ENCODE results near the gene ZNF219. TPM values are rescaled to one million over a fixed set of nuclear protein-coding genes. Genes with fewer than 3 reads are reported as not detected.
A peak's percentile ranks its signal among the peaks of the same experiment; 100 is the strongest.

The ZNF219 gene
- total and polyA plus RNA-seq, 2 of the 13 experiments (the other 11 are each of a cell fraction or from before 2014, with no cell fraction given), result 34.5 to 36.6 TPM

GRCh38 chr14:21068521-21069387 is 29.7 kb downstream of the ZNF219 start (continued):
- peak; percentile 42; the same call in 1 of the 2 replicates for TF ChIP-seq SP4 (CRISPR knock-in tag; IDR thresholded peaks at IDR 0.05)
- no peak for TF ChIP-seq SRF (IDR thresholded peaks at IDR 0.05; ENCODE audit: low read depth, low read length)
- no peak for TF ChIP-seq ZBTB49 (CRISPR knock-in tag; IDR thresholded peaks at IDR 0.05; ENCODE audit: borderline replicate concordance)
- no peak for TF ChIP-seq STAT5B (CRISPR knock-in tag; IDR thresholded peaks at IDR 0.05)
- no peak; the same call in 1 of the 2 replicates for TF ChIP-seq EEA1 (CRISPR knock-in tag; IDR thresholded peaks at IDR 0.05; ENCODE audit: borderline replicate concordance)
- TF ChIP-seq ZNF205 (CRISPR knock-in tag; IDR thresholded peaks at IDR 0.05), result no peak
- no peak for TF ChIP-seq ZNF275 (CRISPR knock-in tag; IDR thresholded peaks at IDR 0.05; ENCODE audit: borderline replicate concordance)
- TF ChIP-seq ATF2 (CRISPR knock-in tag; IDR thresholded peaks at IDR 0.05), result no peak
- TF ChIP-seq ZNF607 (CRISPR knock-in tag; IDR thresholded peaks at IDR 0.05; ENCODE audit: borderline replicate concordance), result no peak
- no peak for TF ChIP-seq HNRNPH1 (optimal IDR thresholded peaks at IDR 0.05; ENCODE audit: low read depth, low read length)
- no peak for TF ChIP-seq BORCS8-MEF2B (CRISPR knock-in tag; IDR thresholded peaks at IDR 0.05)
- peak; percentile 45; the same call in 1 of the 2 replicates for TF ChIP-seq DMAP1 (CRISPR knock-in tag; IDR thresholded peaks at IDR 0.05)
- no peak for TF ChIP-seq ZBTB37 (CRISPR knock-in tag; IDR thresholded peaks at IDR 0.05)
- no peak for TF ChIP-seq XBP1 (CRISPR knock-in tag; IDR thresholded peaks at IDR 0.05)
- TF ChIP-seq ZMYM3 (CRISPR knock-in tag; IDR thresholded peaks at IDR 0.05), result no peak; the same call in 1 of the 2 replicates

All from HepG2 (cell line).